Muscle of leg (tissue), 11 donors: Measurements from ENCODE around the gene FEV. TPM values are rescaled to one million over a fixed set of nuclear protein-coding genes. Genes with fewer than 3 reads are reported as not detected.
"Not testable (repeated sequence)": the region's sequence is repeated elsewhere in the genome, so short reads cannot be mapped to it uniquely, and the experiment has no call there.

Source experiments
- DNase-seq: peaks from one replicate; pipeline ENCODE4 v3.0.0; 2013
- H3K27ac ChIP-seq: one replicate; pipeline ENCODE4 v1.5.1; 2013; ENCODE audit warnings: mild to moderate bottlenecking, low read length, control low read depth
- H3K27me3 ChIP-seq: one replicate; pipeline ENCODE4 v1.6.1; 2013; ENCODE audit warnings: low read length; ENCODE audit not compliant: control insufficient read depth, insufficient read depth
- H3K36me3 ChIP-seq: one replicate; pipeline ENCODE4 v1.6.1; 2013; ENCODE audit warnings: low read length; ENCODE audit not compliant: control insufficient read depth, insufficient read depth
- H3K4me1 ChIP-seq: one replicate; pipeline ENCODE4 v1.6.1; 2013; ENCODE audit warnings: low read length; ENCODE audit not compliant: control insufficient read depth, insufficient read depth
- H3K4me3 ChIP-seq: one replicate; pipeline ENCODE4 v1.5.1; 2013; ENCODE audit warnings: low read length, control low read depth
- H3K9me3 ChIP-seq: replicated peaks from 2 replicates; pipeline ENCODE4 v1.6.1; 2013; ENCODE audit warnings: low read depth, low read length; ENCODE audit not compliant: control insufficient read depth
- WGBS: methylation state at CpG from one replicate; pipeline ENCODE4 v1.1.5; 2013; ENCODE audit warnings: missing lambda C conversion rate; ENCODE audit not compliant: insufficient coverage; 5-methylcytosine and 5-hydroxymethylcytosine counted together
- polyA plus RNA-seq, 8 donors: library from polyadenylated mRNA; unstranded; fragments of 120-200 nt; gene quantifications; one replicate each; pipeline versions ENCODE4 v1.2.1 to v1.2.3, GENCODE V29; 2013; ENCODE audit warnings: inconsistent platforms in 1 of 8, low replicate concordance in 1 of 8; ENCODE audit not compliant: insufficient read length in 8 of 8, insufficient read depth in 1 of 8
- total RNA-seq: library from RNA; stranded (reverse); fragments of 120-200 nt; gene quantifications from one replicate; pipeline ENCODE4 v1.2.4, GENCODE V29; 2013

Gene FEV
- total and polyA plus RNA-seq, 9 donors: 0.08 to 0.62 (median 0.40) TPM; not detected in 4

DNA sequence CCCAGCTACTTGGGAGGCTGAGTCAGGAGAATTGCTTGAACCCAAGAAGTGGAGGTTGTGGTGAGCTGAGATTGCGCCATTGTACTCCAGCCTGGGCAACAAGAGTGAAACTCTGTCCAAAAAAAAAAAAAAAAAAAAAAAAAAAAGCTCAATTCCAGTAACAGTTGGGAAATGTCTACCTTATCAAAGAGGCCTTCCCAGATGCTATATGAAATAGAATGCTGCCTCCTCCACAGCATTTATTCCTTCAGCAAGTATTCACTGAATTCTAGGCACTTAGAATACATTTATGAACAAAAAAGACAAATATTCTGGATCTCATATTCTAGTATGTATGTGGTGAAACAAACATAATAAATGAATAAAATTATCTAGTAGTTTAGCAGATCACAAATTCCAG is 38.4 kb downstream of the FEV start:
- Histone ChIP-seq H3K27me3 (peaks cover 5% of the 10 kb centered on the region), H3K36me3 (no peaks in the 10 kb centered on the region), H3K9me3 (no peaks in the 10 kb centered on the region), H3K4me3 (no peak overlapping the region), H3K4me1 (no peaks in the 10 kb centered on the region), H3K27ac (no peak overlapping the region)
- DNase-seq: no peak
- no CpG with 5 or more reads among the region's 1 CpG for WGBS

DNA sequence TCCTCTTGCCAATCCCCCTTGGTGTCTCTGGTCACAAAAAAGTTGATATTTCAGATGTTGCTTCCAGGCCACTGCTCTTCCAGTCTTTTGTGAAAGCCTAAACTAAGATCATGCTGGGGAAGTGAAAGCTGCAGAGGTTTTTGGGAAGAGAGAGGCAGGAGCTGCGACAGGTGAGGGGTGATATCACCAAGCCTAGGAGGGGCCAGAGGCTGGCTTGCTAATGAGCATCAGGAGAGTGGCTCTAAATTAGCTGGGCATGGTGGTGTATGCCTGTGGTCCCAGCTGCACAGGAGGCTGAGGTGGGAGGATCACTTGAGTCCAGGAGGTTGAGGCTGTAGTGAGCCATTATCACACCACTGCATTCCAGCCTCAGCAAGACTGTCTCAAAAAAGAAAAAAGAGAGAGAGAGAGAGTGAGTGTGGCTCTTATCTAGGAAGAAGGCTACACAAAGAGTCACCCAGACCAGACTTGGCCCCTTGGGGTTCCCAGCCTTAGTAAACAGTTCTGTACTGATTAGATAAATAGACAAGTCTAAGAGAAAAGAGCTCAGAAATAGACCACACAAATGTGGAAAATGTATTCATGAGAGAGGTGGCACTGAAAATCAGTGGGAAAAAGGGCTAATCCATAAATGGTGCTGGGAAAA is 40.1 kb downstream of the FEV start:
- peaks cover 3% of the 10 kb centered on the region for H3K27me3 ChIP-seq

DNA sequence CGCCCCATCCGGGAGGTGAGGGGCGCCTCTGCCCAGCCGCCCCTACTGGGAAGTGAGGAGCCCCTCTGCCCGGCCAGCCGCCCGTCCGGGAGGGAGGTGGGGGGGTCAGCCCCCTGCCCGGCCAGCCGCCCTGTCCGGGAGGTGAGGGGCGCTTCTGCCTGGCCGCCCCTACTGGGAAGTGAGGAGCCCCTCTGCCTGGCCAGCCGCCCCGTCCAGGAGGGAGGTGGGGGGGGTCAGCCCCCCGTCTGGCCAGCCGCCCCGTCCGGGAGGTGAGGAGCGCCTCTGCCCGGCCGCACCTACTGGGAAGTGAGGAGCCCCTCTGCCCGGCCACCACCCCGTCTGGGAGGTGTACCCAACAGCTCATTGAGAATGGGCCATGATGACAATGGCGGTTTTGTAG is 53.2 kb downstream of the FEV start:
- WGBS: no CpG with 5 or more reads among the region's 25 CpGs
- H3K27me3 ChIP-seq, H3K27ac ChIP-seq, H3K4me3 ChIP-seq, DNase-seq, H3K9me3 ChIP-seq, H3K4me1 ChIP-seq, H3K36me3 ChIP-seq: not testable (repeated sequence)

More for the DNA sequence above, 40.1 kb downstream of the FEV start:
- Histone ChIP-seq H3K9me3 (no peaks in the 10 kb centered on the region), H3K4me1 (no peaks in the 10 kb centered on the region), H3K4me3 (no peak overlapping the region), H3K36me3 (no peaks in the 10 kb centered on the region), H3K27ac (no peak overlapping the region)
- WGBS: 100% methylated on average over 1 of the region's 1 CpG
- no peak for DNase-seq

Other genes with a start within 250 kb of the FEV start
- 18.4 TPM for gene CYP27A1, start 203.0 kb downstream of the FEV start, total RNA-seq
- 10 to 100 TPM; 11.8 to 26.8 (median 19.7) TPM for gene CYP27A1, start 203.0 kb downstream of the FEV start, polyA plus RNA-seq
- gene PRKAG3, start 153.4 kb downstream of the FEV start, total RNA-seq: 19.3 TPM
- gene PRKAG3, start 153.4 kb downstream of the FEV start, polyA plus RNA-seq: 10 to 100 TPM in 7 of 8 donors, 1 to 10 TPM in 1; 9.9 to 22.6 (median 19.0) TPM
- 0.09 TPM for gene WNT6, start 125.4 kb downstream of the FEV start, total RNA-seq
- gene WNT6, start 125.4 kb downstream of the FEV start, polyA plus RNA-seq: 1 to 10 TPM in 1 of 8 donors, under 1 TPM in 5, not detected in 2; 0.11 to 2.8 (median 0.13) TPM
- 0.04 TPM for gene WNT10A, start 104.3 kb downstream of the FEV start, total RNA-seq
- gene WNT10A, start 104.3 kb downstream of the FEV start, polyA plus RNA-seq: 1 to 10 TPM in 1 of 8 donors, under 1 TPM in 2, not detected in 5; 0.06 to 1.7 (median 0.07) TPM
- 0.04 TPM for gene CDK5R2, start 25.5 kb downstream of the FEV start, total RNA-seq
- under 1 TPM in 5 of 8 donors, not detected in 3; 0.07 to 0.16 (median 0.08) TPM for gene CDK5R2, start 25.5 kb downstream of the FEV start, polyA plus RNA-seq
- gene CRYBA2, start 8.2 kb upstream of the FEV start, total RNA-seq: not detected
- not detected for gene CRYBA2, start 8.2 kb upstream of the FEV start, polyA plus RNA-seq
- not detected for gene CFAP65, start 56.3 kb upstream of the FEV start, total RNA-seq
- gene CFAP65, start 56.3 kb upstream of the FEV start, polyA plus RNA-seq: under 1 TPM in 2 of 8 donors, not detected in 6; 0.05 to 0.54 TPM
- gene IHH, start 75.7 kb upstream of the FEV start, total RNA-seq: 0.04 TPM
- gene IHH, start 75.7 kb upstream of the FEV start, polyA plus RNA-seq: 1 to 10 TPM in 1 of 8 donors, under 1 TPM in 4, not detected in 3; 0.05 to 3.2 (median 0.19) TPM
- gene NHEJ1, start 175.6 kb upstream of the FEV start, total RNA-seq: 14.1 TPM
- 10 to 100 TPM; 11.4 to 18.5 (median 13.6) TPM for gene NHEJ1, start 175.6 kb upstream of the FEV start, polyA plus RNA-seq
- gene SLC23A3, start 184.8 kb upstream of the FEV start, total RNA-seq: 1.5 TPM
- gene SLC23A3, start 184.8 kb upstream of the FEV start, polyA plus RNA-seq: 1 to 10 TPM in 3 of 8 donors, under 1 TPM in 5; 0.59 to 1.7 (median 0.95) TPM
- 23.4 TPM for gene CNPPD1, start 191.7 kb upstream of the FEV start, total RNA-seq
- gene CNPPD1, start 191.7 kb upstream of the FEV start, polyA plus RNA-seq: 10 to 100 TPM; 32.5 to 40.8 (median 37.1) TPM
- 28.9 TPM for gene RETREG2, start 193.1 kb upstream of the FEV start, total RNA-seq
- gene RETREG2, start 193.1 kb upstream of the FEV start, polyA plus RNA-seq: 10 to 100 TPM; 37.6 to 57.7 (median 47.0) TPM
- 26.6 TPM for gene ZFAND2B, start 221.6 kb upstream of the FEV start, total RNA-seq
- gene ZFAND2B, start 221.6 kb upstream of the FEV start, polyA plus RNA-seq: 10 to 100 TPM; 18.8 to 31.9 (median 22.8) TPM
- gene ABCB6, start 233.8 kb upstream of the FEV start, total RNA-seq: 28.7 TPM
- 10 to 100 TPM; 28.4 to 42.0 (median 34.2) TPM for gene ABCB6, start 233.8 kb upstream of the FEV start, polyA plus RNA-seq
- 13.7 TPM for gene ATG9A, start 244.5 kb upstream of the FEV start, total RNA-seq
- 10 to 100 TPM; 27.6 to 35.1 (median 32.3) TPM for gene ATG9A, start 244.5 kb upstream of the FEV start, polyA plus RNA-seq
- gene ANKZF1, start 244.6 kb upstream of the FEV start, total RNA-seq: 21.5 TPM
- gene ANKZF1, start 244.6 kb upstream of the FEV start, polyA plus RNA-seq: 10 to 100 TPM; 16.3 to 32.0 (median 23.6) TPM